Raji (cell line): ENCODE results near the gene ZDHHC7.

Experiments used
- POLR2A ChIP-seq: IDR thresholded peaks from 2 replicates; pipeline ENCODE4 v1.6.1; 2011; ENCODE audit warnings: low read depth, low read length, control low read depth; ENCODE audit not compliant: insufficient read depth

The ZDHHC7 gene, protein sequence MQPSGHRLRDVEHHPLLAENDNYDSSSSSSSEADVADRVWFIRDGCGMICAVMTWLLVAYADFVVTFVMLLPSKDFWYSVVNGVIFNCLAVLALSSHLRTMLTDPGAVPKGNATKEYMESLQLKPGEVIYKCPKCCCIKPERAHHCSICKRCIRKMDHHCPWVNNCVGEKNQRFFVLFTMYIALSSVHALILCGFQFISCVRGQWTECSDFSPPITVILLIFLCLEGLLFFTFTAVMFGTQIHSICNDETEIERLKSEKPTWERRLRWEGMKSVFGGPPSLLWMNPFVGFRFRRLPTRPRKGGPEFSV

DNA sequence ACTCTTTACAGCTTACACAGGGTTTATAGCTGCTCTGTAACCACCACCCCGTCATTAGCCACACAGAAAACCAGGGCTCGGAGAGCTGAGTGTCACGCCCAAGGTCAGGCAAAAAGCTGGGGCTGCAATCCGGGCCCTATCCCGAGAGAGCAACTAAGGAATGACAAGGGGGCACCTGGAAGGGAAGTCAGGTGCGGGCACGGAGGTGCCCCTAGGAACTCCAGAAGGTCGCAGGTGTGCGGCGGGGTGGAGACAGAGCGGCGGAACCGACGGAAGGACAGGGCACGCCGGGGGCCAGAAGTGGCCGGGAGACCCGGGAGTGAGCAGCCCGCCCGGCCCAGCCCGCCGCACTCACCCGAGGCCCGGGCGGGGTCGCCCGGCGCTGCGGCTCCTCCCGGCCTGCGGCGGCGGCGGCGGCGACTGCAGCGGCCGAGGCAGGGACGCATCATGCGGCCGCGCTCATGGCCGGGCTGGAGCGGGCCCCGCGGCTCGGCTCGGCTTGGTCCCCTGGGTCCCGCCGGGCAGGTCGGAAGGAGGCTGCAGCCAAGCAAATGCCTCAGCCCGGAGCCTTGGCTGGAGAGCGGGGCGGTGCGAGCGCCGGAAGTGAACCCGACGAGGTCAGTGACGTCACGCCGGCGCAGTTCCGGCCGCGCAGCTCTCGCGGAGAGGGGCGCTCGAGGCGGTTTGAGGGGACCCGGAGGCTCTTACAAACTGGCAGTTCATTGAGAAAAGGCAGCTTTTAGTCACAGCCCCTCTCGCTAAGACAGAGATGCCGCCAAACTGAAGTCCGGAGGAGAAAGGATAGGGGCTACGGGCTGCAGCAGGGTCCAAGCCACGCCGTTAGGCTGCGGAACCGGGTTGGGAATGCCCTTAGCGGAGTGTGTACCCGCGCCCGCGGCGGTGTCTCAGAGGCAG, at the start of gene ZDHHC7:
TSS of gene ZDHHC7 (minus strand) at position 605 of the 915 bp plus-strand sequence. CDS start 20,917 bp downstream, outside the sequence.
- TF ChIP-seq POLR2A, result peak; percentile 92

DNA sequence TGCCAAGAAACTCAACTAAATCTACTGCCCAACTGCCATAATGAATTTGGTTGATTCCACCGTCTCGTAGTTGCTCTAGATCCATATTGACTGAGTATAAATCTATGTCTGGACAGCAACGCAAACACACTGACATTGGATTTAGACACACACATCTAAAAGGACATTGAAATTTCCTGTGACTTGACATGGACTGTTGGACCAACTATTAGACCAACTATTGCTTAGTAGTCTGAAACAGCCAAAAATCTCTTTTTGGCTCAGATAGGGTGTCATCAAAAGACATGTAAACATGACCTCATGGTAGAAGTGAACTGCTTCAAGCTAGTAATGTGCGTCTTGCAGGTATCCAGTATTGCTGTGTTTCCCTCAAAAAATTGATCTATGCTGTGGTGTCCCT, 47.6 kb upstream of the ZDHHC7 start:
- no peak for TF ChIP-seq POLR2A

DNA sequence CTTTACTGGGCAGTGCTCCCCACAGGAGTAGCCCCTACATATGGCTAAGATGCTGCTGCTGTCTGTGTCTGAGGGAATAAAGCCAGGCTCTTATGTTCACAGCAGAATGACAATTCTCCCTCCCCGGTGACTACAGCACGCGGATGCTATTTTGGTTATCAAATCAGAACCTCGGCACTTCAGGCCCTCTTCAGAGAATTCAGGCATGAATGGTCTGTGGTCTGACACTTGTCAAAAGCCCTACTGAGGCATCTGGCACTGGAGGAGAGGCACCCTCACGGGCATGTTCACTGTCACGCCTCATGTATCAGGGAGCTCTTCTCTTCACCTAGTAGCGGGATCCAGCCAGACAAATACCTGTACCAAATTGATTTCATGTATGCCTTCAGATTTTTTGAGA, 46.6 kb upstream of the ZDHHC7 start:
- no peak for TF ChIP-seq POLR2A

DNA sequence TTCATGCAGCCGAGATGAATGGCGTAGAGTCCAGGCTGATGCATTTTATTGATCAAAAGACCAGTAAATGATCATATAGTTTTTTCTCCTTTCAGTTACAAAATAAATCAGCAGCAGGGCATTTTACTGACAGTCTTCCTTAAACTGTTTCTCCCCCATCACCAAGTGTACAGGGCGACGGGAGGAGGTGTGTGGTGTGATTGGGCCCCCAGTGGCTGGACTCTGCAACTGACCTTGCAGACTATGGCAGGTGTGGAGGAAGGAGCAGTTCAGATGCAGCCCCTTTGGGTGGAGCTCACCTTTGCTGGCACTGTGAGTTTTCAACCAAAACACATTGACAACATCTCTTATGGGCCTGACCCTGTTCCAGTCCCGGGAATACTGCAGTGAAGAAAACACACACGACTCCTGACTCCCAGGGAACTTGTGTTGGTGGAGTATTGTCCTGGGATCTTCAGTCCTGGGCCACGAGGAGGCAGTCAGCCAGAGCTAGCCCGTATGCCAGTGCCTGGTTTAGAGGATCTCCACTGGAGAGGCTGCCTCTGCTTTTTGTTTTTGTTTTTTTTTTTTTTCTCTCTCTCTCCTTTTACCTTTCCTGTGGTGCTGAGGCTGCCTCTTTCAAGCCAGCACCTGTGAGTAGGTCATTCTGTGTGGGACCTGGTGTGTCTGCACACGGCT, 46.0 kb upstream of the ZDHHC7 start:
- TF ChIP-seq POLR2A, result no peak

DNA sequence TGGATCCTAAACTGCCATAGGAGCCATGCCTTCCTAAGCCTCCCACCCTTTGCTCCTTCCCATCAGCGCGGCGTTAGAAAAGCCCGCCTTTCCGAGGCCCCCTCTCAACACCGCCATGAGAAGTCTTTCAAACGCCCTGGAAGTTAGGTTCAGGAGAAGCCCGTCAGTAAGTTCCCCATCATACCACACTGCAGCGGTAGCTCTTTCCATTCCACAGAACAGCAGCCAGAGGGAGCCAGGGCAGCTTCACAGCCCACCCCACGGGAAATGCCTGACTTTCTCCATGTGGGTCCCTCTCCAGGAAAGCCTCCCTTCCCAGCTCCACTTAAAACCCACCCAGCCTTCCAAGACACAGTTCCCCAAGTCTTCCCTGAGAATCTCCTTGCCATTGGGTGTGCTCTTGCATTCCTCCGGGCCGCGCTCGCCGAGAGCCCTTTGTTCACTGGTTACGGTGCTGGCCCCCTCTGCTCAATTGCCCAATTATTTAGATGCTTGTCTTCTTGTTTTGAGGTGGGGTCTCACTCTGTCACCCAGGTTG, 44.9 kb upstream of the ZDHHC7 start:
- no peak for TF ChIP-seq POLR2A

DNA sequence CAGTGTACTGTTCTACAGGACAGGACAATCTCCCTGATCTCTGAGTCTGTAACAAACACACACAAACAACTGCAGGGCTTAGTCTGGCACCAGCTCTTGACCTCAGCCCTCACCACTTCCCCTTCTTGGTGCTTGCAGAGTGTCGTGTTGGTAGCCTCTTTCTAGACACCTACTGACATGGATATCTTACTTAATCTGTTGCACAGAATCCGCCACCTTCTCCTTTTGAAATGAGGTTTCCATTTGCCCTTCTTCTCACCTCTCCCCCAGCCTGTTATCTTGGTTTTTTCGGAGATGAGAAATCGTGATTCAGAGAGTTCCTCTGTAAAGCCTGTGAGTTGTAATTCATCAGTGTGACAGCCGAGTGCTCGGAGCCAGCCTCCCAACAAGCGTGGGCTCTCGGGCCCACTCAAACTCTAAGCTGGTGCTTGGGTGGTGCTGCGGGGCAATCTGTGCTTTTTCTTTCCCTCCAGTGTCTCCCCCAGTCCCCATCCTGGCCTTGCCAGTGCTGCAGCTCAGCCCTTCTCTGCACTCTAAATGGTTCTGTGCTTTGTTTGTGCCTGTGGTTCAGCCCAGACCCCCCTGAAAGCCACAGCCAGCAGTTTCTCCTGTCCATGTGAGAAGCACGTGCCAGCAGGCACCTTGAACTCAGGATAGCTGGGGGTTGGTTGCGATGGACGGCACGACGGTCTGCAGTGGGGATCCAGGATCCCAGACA, 44.3 kb upstream of the ZDHHC7 start:
- TF ChIP-seq POLR2A, result peak; percentile 36; the same call in 1 of the 2 replicates

DNA sequence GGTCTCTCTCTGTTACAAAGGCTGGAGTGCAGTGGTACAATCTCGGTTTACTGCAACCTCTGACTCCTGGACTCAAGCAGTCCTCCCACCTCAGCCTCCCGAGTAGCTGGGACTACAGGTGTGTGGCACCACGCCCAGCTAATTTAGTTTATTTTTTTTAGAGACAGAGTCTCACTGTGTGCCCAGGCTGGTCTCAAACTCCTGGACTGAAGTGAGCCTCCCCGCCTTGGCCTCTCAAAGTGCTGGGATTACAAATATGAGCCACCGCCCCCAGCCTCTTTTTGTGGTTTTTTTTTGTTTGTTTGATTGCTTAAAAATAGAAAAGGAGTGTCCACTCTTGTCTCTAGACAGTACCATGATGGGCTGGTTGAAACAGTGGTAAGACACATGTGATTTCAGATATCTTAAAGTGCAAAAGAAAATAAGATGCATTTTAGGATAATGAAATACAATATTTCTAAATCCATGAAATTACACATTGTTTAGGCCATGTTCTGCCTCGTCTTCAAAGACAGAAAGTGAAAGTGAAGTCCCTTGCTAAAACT, 43.7 kb upstream of the ZDHHC7 start:
- TF ChIP-seq POLR2A, result no peak

DNA sequence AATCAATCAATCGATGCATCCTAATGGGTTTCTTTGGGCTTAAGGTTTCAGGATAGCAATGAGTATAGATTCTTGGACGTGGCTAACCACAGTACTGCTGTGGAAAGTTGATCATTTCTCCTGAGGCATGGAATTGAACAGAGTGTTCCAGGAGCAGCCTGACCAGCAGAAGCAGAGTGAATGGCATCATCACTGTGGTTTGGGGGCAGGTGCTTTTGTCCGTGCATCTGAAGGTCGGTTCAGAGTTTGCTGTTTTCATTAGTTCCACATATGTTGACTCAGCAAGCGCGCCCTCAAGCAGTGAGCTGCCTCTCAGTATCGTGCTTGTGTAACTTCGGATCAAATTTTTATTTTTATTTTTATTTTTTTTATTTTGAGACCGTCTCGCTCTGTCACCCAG, 41.2 kb upstream of the ZDHHC7 start:
- no peak for TF ChIP-seq POLR2A

DNA sequence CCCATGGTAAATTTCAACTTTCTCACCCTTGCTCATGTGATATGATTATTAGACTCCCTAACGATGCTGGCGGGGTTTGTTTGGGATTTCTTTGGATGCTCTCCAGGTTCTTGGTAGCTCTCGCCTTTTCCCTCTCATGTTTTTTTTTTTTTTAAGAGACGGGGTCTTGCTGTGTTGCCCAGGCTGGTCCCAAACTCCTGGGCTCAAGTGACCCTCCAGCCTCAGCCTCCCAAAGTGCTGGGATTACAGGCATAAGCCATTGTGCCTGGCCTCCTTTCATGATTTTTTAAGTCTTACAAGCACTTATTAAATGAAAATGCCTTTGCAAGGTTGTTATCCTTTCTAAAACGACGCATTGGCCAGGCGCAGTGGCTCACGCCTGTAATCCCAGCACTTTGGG, 40.3 kb upstream of the ZDHHC7 start:
- TF ChIP-seq POLR2A, result no peak

DNA sequence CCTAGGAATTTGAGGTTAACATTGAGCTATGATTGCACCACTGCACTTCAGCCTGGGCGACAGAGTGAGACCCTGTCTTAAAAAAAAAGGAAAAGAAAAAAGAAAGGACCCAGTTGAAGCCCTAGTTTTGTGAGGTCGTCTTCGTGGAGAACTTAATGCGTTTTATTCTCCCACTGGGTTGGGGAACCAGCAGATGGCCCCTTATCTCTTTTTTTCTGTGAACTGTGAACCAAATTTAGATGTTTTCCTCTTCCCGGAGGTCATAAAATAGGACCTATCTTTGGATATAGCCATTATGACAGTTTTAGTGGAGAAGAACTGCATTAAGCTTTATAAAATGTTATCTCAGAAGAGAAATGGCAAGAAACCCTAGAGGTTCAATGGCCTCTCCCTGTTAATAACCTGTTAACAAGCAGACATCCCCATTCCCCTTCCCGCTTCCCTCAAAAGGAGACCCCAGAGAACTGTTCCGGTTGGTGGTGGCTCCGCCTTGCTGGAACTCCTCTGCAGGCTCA, 39.8 kb upstream of the ZDHHC7 start:
- TF ChIP-seq POLR2A, result no peak

DNA sequence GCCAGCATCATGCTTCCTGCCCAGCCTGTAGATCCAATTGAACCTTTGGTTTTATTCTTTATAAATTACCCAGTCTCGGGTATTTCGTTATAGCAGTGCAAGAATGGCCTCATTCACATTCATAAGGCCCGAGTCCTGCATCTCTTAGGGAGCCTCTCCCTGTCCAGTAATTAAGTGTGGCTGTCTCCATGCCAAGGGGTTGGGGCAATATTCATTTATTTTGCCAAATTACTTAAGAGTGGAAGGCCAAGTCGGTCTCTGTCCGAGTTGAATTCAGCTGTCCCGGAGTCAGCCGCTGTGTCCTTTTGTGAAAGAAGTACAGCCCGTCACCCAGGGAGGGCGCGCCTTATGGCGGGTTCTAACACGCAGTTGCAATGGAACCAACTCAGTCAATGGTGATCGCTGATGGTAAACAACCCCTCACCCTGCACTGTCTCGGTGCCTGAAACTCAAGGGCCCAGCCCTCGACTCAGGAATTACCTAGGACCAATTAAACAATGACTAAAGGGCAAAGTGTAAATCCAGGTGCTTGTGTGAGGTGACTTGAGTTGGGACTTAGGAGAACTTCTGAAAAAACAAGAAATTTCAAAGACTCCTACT, 38.5 kb upstream of the ZDHHC7 start:
- no peak for TF ChIP-seq POLR2A

DNA sequence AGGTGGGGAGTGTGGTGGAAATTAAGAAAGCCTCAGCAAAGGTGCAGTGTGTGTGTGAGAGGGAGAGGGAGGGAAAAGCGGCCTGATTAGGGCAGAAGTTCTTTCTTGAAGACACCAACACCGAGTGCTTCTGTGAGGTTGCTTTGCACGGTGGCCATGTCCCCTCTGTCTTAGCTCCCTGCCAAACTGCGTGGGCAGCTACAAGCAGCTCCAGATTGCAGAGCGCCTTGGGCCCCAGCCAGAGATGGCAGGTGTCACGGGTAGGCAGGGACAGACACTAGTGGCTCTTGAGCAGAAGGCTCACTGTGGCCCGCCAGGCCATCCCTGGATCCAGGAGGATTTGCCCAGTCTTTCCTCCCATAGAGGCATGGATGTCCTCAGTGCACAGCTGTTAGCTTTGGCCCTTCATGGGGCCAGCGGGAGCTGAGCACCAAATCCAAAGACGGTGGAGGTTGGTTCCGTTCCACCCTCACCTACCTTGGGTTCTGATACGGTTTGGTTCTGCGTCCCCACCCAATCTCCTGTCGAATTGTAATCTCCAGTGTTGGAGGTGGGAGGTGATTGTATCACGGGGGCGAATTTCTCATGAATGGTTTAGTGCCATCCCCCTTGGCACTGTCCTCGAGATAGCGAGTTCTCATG, 37.7 kb upstream of the ZDHHC7 start:
- TF ChIP-seq POLR2A, result no peak

DNA sequence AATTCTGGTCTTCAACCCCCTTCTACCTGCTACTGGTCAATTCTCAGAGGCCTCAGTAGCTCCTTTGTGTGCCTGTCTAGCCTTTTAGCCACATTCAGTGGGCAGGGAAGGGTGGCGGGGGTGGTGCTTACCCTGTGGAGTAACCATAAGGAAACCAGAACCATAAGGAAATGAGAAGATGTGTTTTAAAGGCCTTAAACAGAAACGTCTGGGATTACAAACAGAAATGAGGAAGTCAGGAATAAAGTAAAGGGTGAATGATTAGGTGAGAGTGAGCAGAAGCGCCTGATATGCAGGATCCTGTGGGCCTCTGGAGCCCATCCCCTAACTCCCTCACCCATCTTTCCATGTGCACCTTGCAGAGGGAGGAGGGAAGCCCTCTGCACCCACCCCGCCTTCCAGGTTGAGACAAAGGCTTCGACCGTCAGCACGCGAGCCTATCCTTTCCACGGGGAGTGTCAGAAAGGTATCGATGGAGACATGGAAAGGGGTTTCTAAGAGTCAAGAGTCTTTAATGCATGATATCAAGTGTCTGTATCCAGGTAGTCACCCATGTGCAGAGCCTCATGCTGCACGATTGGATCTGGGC, 36.6 kb upstream of the ZDHHC7 start:
- TF ChIP-seq POLR2A, result no peak
